Skeletal muscle tissue (tissue), 4 donors: ENCODE measurements around the gene PRDM11. TPM values are rescaled to one million over a fixed set of nuclear protein-coding genes. Genes with fewer than 3 reads are reported as not detected.

ENCODE experiments used
- H3K27ac ChIP-seq: one replicate; pipeline ENCODE4 v1.7.0; 2013; ENCODE audit warnings: mild to moderate bottlenecking, low read depth, low read length, inconsistent platforms
- H3K27me3 ChIP-seq, 3 donors: one replicate each; pipeline ENCODE4 v1.7.0; 2013; ENCODE audit warnings: low read length in 3 of 3; ENCODE audit not compliant: control insufficient read depth in 3 of 3, insufficient read depth in 3 of 3
- H3K36me3 ChIP-seq, 3 donors: one replicate each; pipeline ENCODE4 v1.7.0; 2013; ENCODE audit warnings: low read length in 3 of 3; ENCODE audit not compliant: control insufficient read depth in 3 of 3, insufficient read depth in 3 of 3
- H3K4me1 ChIP-seq, 3 donors: one replicate each; pipeline ENCODE4 v1.7.0; 2013; ENCODE audit warnings: low read length in 3 of 3, mild to moderate bottlenecking in 3 of 3; ENCODE audit not compliant: control insufficient read depth in 3 of 3, insufficient read depth in 3 of 3
- H3K4me3 ChIP-seq, 3 donors: one replicate each; pipeline ENCODE4 v1.7.0; 2013; ENCODE audit warnings: low read length in 3 of 3
- H3K9ac ChIP-seq, 3 donors: one replicate each; pipeline ENCODE4 v1.7.0; 2013; ENCODE audit warnings: low read length in 3 of 3, mild to moderate bottlenecking in 3 of 3, moderate library complexity in 2 of 3, low read depth in 1 of 3
- H3K9me3 ChIP-seq, 3 donors: one replicate each; pipeline ENCODE4 v1.7.0; 2013; ENCODE audit warnings: low read length in 3 of 3; ENCODE audit not compliant: control insufficient read depth in 3 of 3
- total RNA-seq: library from RNA; depleted of rRNA; stranded (reverse); fragments of >200 nt; gene quantifications from one replicate; pipeline ENCODE4 v1.2.3, GENCODE V29; 2014
- donor health status: Osteomylitis.

The PRDM11 gene
- total RNA-seq, 1 donor from 2014 or later: 9.4 TPM

GRCh38 chr11:45180848-45181192 lies 34.4 kb downstream of the PRDM11 start:
- H3K9ac ChIP-seq: peak overlapping the region; percentile 33 to 79 (median 77)

GRCh38 chr11:45181193-45181888 lies 34.9 kb downstream of the PRDM11 start:
- Histone ChIP-seq H3K4me3 (peak overlapping the region; percentile 30 to 66 (median 59)), H3K9me3 (no peaks in the 10 kb centered on the region), H3K4me1 (peaks cover 14 to 18% (median 17%) of the 10 kb centered on the region in 3 donors), H3K27me3 (no peaks in the 10 kb centered on the region), H3K36me3 (peaks cover 2 to 17% (median 17%) of the 10 kb centered on the region in 3 donors), H3K9ac (peak overlapping the region; percentile 33 to 79 (median 77)), H3K27ac (peak overlapping the region; percentile 70)

More at GRCh38 chr11:45180848-45181192, 34.4 kb downstream of the PRDM11 start:
- peak overlapping the region; percentile 30 to 66 (median 59) for H3K4me3 ChIP-seq
- no peaks in the 10 kb centered on the region for H3K9me3 ChIP-seq
- peak overlapping the region; percentile 70 for H3K27ac ChIP-seq
- peaks cover 14 to 18% (median 17%) of the 10 kb centered on the region in 3 donors for H3K4me1 ChIP-seq
- H3K27me3 ChIP-seq: no peaks in the 10 kb centered on the region
- H3K36me3 ChIP-seq: peaks cover 0 to 16% (median 14%) of the 10 kb centered on the region in 3 donors

GRCh38 chr11:45181889-45182550 lies 35.6 kb downstream of the PRDM11 start:
- Histone ChIP-seq H3K4me1 (peaks cover 14 to 18% (median 15%) of the 10 kb centered on the region in 3 donors), H3K4me3 (peak overlapping the region in 1 of 3 donors; percentile 59), H3K27ac (peak overlapping the region; percentile 70), H3K27me3 (no peaks in the 10 kb centered on the region), H3K9ac (peak overlapping the region in 1 of 3 donors; percentile 77), H3K9me3 (no peaks in the 10 kb centered on the region), H3K36me3 (peaks cover 3 to 19% (median 17%) of the 10 kb centered on the region in 3 donors)

GRCh38 chr11:45182902-45183301 lies 36.5 kb downstream of the PRDM11 start:
- Histone ChIP-seq H3K9ac (no peak overlapping the region), H3K4me3 (no peak overlapping the region), H3K36me3 (peaks cover 3 to 22% (median 17%) of the 10 kb centered on the region in 3 donors)

GRCh38 chr11:45184640-45185039 lies 38.2 kb downstream of the PRDM11 start:
- no peaks in the 10 kb centered on the region for H3K9me3 ChIP-seq
- H3K9ac ChIP-seq: no peak overlapping the region
- H3K4me1 ChIP-seq: peaks cover 11 to 15% (median 14%) of the 10 kb centered on the region in 3 donors
- H3K36me3 ChIP-seq: peaks cover 9 to 29% (median 20%) of the 10 kb centered on the region in 3 donors
- H3K27me3 ChIP-seq: no peaks in the 10 kb centered on the region
- H3K4me3 ChIP-seq: no peak overlapping the region
- no peak overlapping the region for H3K27ac ChIP-seq

More at GRCh38 chr11:45182902-45183301, 36.5 kb downstream of the PRDM11 start:
- Histone ChIP-seq H3K4me1 (peaks cover 14 to 18% (median 15%) of the 10 kb centered on the region in 3 donors), H3K27me3 (no peaks in the 10 kb centered on the region), H3K27ac (no peak overlapping the region), H3K9me3 (no peaks in the 10 kb centered on the region)

GRCh38 chr11:45185228-45185729 lies 38.8 kb downstream of the PRDM11 start:
- peaks cover 11 to 29% (median 20%) of the 10 kb centered on the region in 3 donors for H3K36me3 ChIP-seq

GRCh38 chr11:45187375-45187774 lies 40.9 kb downstream of the PRDM11 start:
- peaks cover 11 to 29% (median 20%) of the 10 kb centered on the region in 3 donors for H3K36me3 ChIP-seq
- H3K27ac ChIP-seq: no peak overlapping the region
- no peak overlapping the region for H3K4me3 ChIP-seq
- no peaks in the 10 kb centered on the region for H3K27me3 ChIP-seq
- no peak overlapping the region for H3K9ac ChIP-seq
- no peaks in the 10 kb centered on the region for H3K9me3 ChIP-seq
- H3K4me1 ChIP-seq: no peaks in the 10 kb centered on the region

More at GRCh38 chr11:45185228-45185729, 38.8 kb downstream of the PRDM11 start:
- Histone ChIP-seq H3K27me3 (no peaks in the 10 kb centered on the region), H3K27ac (no peak overlapping the region), H3K4me1 (peaks cover 7 to 8% (median 8%) of the 10 kb centered on the region in 3 donors), H3K9me3 (no peaks in the 10 kb centered on the region), H3K9ac (no peak overlapping the region), H3K4me3 (no peak overlapping the region)

- no peak overlapping the region for H3K4me3 ChIP-seq
- H3K9ac ChIP-seq: no peak overlapping the region
- peaks cover 11 to 28% (median 18%) of the 10 kb centered on the region in 3 donors for H3K36me3 ChIP-seq
- H3K27me3 ChIP-seq: no peaks in the 10 kb centered on the region
- H3K4me1 ChIP-seq: no peaks in the 10 kb centered on the region
- H3K27ac ChIP-seq: no peak overlapping the region
- H3K9me3 ChIP-seq: no peaks in the 10 kb centered on the region
These were observed 41.7 kb downstream of the PRDM11 start for GRCh38 chr11:45188127-45188526.

GRCh38 chr11:45189230-45189629 lies 42.8 kb downstream of the PRDM11 start:
- Histone ChIP-seq H3K27me3 (no peaks in the 10 kb centered on the region), H3K9ac (no peak overlapping the region), H3K27ac (no peak overlapping the region), H3K9me3 (no peaks in the 10 kb centered on the region), H3K36me3 (peaks cover 11 to 18% (median 12%) of the 10 kb centered on the region in 3 donors), H3K4me3 (no peak overlapping the region), H3K4me1 (no peaks in the 10 kb centered on the region)

GRCh38 chr11:45193695-45194094 lies 47.3 kb downstream of the PRDM11 start:
- Histone ChIP-seq H3K36me3 (peaks cover 0 to 2% (median 0%) of the 10 kb centered on the region in 3 donors), H3K27me3 (no peaks in the 10 kb centered on the region), H3K4me3 (no peak overlapping the region), H3K9me3 (no peaks in the 10 kb centered on the region), H3K27ac (no peak overlapping the region), H3K4me1 (no peaks in the 10 kb centered on the region), H3K9ac (peak overlapping the region in 2 of 3 donors; percentile 2 to 7)
